Stomach smooth muscle (tissue), 2 donors: ENCODE measurements around the gene SCRT2.
"Not testable (repeated sequence)": the region's sequence is repeated elsewhere in the genome, so short reads cannot be mapped to it uniquely, and the experiment has no call there.

ENCODE experiments used
- H3K27ac ChIP-seq: one replicate; pipeline ENCODE4 v1.7.0; 2013; ENCODE audit warnings: mild to moderate bottlenecking, low read length, inconsistent platforms
- H3K27me3 ChIP-seq, 2 donors: one replicate each; pipeline ENCODE4 v1.7.0; 2013; ENCODE audit warnings: low read length in 2 of 2; ENCODE audit not compliant: insufficient read depth in 2 of 2, control insufficient read depth in 1 of 2
- H3K36me3 ChIP-seq, 2 donors: one replicate each; pipeline ENCODE4 v1.7.0; 2013; ENCODE audit warnings: low read length in 2 of 2; ENCODE audit not compliant: control insufficient read depth in 2 of 2, insufficient read depth in 2 of 2
- H3K4me1 ChIP-seq: one replicate; pipeline ENCODE4 v1.7.0; 2013; ENCODE audit warnings: low read length; ENCODE audit not compliant: control insufficient read depth, insufficient read depth
- H3K4me3 ChIP-seq, 2 donors: one replicate each; pipeline ENCODE4 v1.7.0; 2013; ENCODE audit warnings: low read length in 2 of 2
- H3K9ac ChIP-seq, 2 donors: one replicate each; pipeline ENCODE4 v1.7.0; 2013; ENCODE audit warnings: low read length in 2 of 2, mild to moderate bottlenecking in 1 of 2
- H3K9me3 ChIP-seq, 2 donors: one replicate each; pipeline ENCODE4 v1.7.0; 2013; ENCODE audit warnings: low read length in 2 of 2; ENCODE audit not compliant: control insufficient read depth in 2 of 2
- donor health status: healthy.
- donor health status: Pancreatic carcinoma.

Gene SCRT2

DNA sequence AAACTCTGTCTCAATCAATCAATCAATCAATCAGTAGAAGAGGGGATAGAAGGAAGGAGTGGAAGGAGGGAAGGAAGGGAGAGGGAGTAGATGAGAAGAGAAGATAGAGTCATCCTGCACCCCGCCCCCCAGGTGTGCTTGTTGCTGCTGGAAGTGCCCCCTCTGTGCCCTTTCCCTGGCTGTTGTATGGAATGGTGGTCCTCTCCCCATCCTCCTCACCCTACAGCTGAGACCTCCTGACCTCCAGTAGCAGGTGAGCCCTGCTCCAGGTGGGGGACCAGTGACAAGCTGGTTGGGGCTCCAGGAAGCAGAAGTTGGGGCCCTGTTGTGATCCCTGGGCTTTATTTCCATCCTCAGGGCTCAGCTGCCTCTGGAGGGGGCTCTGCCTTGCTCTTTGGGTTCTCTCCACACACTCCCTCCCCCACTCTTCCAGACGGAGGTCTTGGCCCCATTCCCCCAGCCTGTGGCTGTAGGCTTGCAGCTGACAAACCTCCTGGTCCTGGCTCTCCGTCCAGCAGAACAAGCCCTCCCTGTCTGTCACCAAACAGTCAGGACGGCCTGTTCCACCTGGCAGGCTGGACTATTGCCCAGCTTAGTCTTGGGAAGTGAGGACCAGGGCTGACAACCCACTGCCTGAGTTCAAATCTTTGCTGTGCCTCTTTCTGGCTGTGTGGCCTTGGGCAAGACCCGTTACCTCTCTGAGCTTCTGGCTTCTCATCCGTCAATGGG, 26.0 kb upstream of the SCRT2 start:
- no peaks in the 10 kb centered on the region for H3K4me1 ChIP-seq
- no peak overlapping the region for H3K9ac ChIP-seq
- H3K36me3 ChIP-seq: no peaks in the 10 kb centered on the region
- H3K27me3 ChIP-seq: peaks cover 7 to 16% of the 10 kb centered on the region in 2 donors
- H3K4me3 ChIP-seq: no peak overlapping the region
- H3K27ac ChIP-seq: no peak overlapping the region
- no peaks in the 10 kb centered on the region for H3K9me3 ChIP-seq

DNA sequence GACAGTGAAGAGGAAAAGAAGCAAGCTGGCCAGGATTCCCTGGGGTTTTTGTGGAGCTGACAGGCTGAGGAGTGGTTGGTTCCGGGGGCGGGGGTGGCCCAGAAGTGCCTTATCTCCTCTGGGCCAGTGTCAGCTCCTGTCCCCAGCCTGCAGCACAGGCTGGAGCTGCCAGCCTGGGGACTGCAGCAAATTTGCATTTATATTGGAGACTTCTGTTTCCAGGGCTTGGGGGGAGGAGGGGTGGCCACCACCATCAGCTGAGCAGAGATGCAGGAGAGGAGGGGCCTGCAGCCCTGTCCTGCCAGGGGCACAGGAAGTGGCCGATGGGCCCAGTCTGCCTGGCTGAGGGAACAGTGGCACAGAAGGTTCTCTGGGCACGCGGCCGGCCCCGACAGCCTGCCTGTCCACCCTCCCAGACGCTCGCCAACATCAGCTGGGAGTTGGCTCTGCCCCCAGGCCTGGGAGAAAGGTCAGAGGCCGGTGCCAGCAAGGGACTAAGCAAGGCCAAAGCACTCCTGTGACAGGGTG, 24.3 kb upstream of the SCRT2 start:
- Histone ChIP-seq H3K9ac (no peak overlapping the region), H3K4me3 (no peak overlapping the region), H3K9me3 (no peaks in the 10 kb centered on the region), H3K27me3 (peaks cover 5 to 12% of the 10 kb centered on the region in 2 donors), H3K4me1 (no peaks in the 10 kb centered on the region), H3K27ac (no peak overlapping the region), H3K36me3 (no peaks in the 10 kb centered on the region)

DNA sequence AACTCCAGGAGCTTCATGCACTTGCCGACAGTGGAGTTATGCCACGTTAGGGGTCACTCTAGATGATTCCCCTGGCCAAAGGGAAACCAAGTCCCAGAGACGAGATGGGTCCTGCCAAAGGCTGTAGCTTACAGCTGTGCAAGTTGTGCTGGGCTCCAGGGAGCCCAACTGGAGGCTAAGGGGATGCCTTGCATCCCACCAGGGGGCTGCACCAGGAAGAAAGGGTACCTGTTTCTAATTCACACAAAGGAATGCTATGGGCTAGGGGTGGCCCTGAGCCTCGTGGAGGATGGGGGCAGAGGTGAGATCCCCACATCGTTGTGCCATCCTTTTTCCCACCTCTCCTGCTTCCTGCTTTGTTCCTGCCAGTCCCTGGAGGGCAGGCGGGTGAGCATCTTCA, 23.7 kb upstream of the SCRT2 start:
- Histone ChIP-seq H3K36me3 (no peaks in the 10 kb centered on the region), H3K9me3 (no peaks in the 10 kb centered on the region), H3K4me3 (no peak overlapping the region), H3K4me1 (no peaks in the 10 kb centered on the region), H3K27ac (no peak overlapping the region), H3K9ac (no peak overlapping the region), H3K27me3 (peaks cover 5 to 12% of the 10 kb centered on the region in 2 donors)

DNA sequence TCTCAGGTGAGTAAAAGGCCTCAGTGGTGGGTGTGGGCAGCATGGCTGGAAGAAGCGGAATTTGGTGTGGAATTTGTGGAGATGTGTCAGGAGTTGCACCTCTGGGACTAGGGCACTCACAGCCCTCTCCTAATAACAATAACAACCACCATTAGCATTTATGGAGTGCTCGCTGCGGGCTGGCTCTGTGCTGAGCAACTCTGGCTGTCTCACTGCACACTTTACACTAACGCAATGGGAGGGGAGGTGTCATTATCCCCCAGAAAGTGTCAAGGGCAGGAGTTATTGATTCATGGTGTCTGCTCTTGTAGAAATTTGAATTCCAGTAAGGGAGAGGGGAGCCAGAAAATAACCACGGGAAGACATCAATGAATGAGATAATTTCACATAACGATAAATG, 22.7 kb upstream of the SCRT2 start:
- Histone ChIP-seq H3K4me1 (no peaks in the 10 kb centered on the region), H3K27me3 (peaks cover 5 to 12% of the 10 kb centered on the region in 2 donors), H3K9me3 (no peaks in the 10 kb centered on the region), H3K9ac (no peak overlapping the region), H3K36me3 (no peaks in the 10 kb centered on the region), H3K4me3 (no peak overlapping the region), H3K27ac (no peak overlapping the region)

DNA sequence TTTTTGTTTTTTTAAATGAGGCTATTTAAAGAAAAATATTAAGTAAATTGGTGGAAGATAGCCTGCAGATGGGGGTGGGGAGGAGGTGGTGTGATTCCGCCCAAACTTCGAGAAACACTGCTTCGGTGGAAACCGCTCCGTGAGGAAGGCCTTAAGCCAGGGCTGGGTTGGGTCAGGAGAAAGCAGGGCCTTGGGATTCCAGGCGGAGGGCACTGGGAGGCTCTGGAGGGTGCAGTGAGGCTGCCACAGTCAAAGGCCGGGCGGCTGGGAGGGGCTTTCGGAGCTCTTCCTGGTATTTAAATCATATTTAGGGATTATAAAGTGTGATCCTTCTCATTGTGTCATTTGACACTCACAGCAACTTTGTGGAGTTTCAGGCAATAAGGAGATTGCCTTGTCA, 22.2 kb upstream of the SCRT2 start:
- Histone ChIP-seq H3K4me1 (no peaks in the 10 kb centered on the region), H3K27me3 (peaks cover 5 to 12% of the 10 kb centered on the region in 2 donors), H3K27ac (no peak overlapping the region), H3K9ac (no peak overlapping the region), H3K36me3 (no peaks in the 10 kb centered on the region), H3K4me3 (no peak overlapping the region), H3K9me3 (no peaks in the 10 kb centered on the region)

DNA sequence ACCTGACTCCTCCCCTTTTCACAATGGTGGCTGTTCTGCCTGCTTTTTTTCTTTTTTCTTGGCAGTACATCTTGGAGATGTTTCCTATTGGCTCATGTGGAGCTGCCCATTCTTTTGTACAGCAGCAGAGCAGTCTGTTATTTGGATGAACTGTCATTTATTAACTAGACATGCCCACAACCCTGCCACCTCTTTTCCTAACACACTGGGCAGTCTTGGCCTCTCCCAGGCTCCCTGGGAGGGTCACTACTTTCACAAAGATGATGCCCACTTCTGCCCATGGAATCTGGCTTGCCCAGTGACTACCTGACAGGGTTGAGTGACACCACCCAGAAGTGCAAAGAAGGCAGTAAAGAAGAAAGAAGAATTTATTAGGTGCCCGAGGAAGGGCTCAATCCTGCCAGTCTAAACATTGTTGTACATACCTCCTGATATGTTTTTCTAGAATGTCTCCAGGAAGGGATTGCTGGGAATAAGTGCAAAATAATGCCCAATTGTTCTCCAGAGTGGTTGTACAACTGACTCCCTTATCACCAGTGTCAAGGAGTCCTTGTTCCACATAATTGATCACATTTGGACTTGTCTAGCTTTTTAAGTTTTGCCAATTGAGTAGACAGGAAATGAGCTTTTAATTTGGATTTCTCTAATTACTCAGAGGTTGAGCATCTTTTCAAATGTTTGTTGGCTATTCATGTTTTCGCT, 19.7 kb upstream of the SCRT2 start:
- Histone ChIP-seq H3K27me3 (peaks cover 4 to 5% of the 10 kb centered on the region in 2 donors), H3K9me3 (no peaks in the 10 kb centered on the region), H3K27ac (no peak overlapping the region), H3K4me1 (no peaks in the 10 kb centered on the region), H3K4me3 (no peak overlapping the region), H3K9ac (no peak overlapping the region), H3K36me3 (no peaks in the 10 kb centered on the region)

DNA sequence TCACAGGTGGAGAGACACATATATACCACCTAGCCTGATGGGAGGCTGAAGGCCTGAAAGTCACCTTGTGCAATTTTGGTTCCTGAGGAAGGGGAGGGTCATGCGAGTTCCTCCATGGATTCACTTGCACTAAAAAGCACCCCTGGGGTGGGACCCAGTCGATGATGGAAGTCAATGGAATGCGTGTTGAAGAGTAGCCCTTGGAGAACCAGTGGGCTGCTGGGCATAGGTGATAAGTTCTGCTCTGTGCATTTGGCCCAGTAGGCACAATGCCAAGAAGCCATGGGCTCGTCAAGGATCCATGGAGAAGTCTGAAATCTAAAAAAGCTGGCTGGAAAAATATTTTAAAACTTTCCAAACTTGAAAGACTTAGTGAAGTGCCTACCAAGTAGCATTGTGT, 18.9 kb upstream of the SCRT2 start:
- H3K9me3 ChIP-seq: no peaks in the 10 kb centered on the region
- peaks cover 3 to 5% of the 10 kb centered on the region in 2 donors for H3K27me3 ChIP-seq

DNA sequence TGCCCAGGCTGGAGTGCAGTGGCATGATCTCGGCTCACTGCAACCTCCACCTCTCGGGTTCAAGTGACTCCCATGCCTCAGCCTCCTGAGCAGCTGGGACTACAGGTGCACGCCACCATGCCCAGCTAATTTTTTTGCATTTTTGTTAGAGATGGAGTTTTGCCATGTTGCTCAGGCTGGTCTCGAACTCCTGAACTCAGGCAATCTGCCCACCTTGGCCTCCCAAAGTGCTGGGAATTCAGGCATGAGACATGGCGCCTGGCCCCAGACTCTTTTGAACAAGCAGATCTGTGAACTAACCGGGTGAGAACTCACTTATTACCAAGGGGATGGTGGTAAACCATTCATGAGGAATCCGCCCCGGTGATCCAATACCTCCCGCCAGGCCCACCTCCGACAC, 18.2 kb upstream of the SCRT2 start:
- H3K4me3 ChIP-seq, H3K27ac ChIP-seq, H3K9ac ChIP-seq, H3K36me3 ChIP-seq, H3K9me3 ChIP-seq, H3K4me1 ChIP-seq, H3K27me3 ChIP-seq: not testable (repeated sequence)

More for the DNA sequence above, 18.9 kb upstream of the SCRT2 start:
- Histone ChIP-seq H3K27ac (no peak overlapping the region), H3K4me3 (no peak overlapping the region), H3K36me3 (no peaks in the 10 kb centered on the region), H3K4me1 (no peaks in the 10 kb centered on the region), H3K9ac (no peak overlapping the region)

DNA sequence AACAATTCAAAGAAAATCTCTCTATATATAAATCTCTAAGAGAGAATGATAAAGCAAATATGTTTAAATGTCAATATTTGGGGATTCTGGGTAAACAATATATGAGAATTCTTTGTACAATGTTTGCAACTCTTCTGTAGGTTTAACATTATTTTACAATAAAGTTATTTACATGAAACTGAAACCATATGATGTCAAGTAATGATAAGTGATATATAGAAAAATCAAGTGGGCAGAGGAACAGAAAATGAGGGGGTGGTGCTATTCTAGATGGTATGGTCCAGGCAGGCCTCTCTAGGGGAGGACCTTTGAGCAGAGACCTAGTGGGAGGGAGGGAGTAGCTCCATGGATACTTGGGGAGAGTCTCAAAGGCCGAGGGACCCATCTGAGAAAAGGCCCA, 16.4 kb upstream of the SCRT2 start:
- Histone ChIP-seq H3K9me3 (no peaks in the 10 kb centered on the region), H3K9ac (no peak overlapping the region), H3K4me3 (no peak overlapping the region), H3K27me3 (peaks cover 7 to 9% of the 10 kb centered on the region in 2 donors), H3K27ac (no peak overlapping the region), H3K4me1 (no peaks in the 10 kb centered on the region), H3K36me3 (no peaks in the 10 kb centered on the region)

DNA sequence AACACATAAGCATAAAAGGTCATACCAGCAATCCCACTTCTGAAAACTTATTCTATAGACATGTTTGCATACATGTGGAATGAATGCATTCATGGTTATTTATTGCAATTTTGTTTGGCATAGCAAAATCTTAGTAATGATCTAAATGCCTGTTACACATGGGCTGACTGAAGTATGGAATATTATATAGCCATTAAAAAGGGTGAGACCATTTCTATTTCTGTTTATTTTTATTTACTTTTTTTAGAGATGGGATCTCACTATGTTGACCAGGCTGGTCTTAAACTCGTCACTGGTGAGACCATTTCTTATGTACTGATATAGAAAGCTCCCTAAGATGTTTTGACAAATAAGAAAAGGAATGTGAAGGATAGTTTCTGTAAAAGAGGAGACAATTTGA, 14.3 kb upstream of the SCRT2 start:
- no peaks in the 10 kb centered on the region for H3K4me1 ChIP-seq
- no peak overlapping the region for H3K27ac ChIP-seq
- no peak overlapping the region for H3K9ac ChIP-seq
- H3K9me3 ChIP-seq: no peaks in the 10 kb centered on the region
- no peaks in the 10 kb centered on the region for H3K36me3 ChIP-seq
- no peak overlapping the region for H3K4me3 ChIP-seq
- H3K27me3 ChIP-seq: peaks cover 9 to 11% of the 10 kb centered on the region in 2 donors

DNA sequence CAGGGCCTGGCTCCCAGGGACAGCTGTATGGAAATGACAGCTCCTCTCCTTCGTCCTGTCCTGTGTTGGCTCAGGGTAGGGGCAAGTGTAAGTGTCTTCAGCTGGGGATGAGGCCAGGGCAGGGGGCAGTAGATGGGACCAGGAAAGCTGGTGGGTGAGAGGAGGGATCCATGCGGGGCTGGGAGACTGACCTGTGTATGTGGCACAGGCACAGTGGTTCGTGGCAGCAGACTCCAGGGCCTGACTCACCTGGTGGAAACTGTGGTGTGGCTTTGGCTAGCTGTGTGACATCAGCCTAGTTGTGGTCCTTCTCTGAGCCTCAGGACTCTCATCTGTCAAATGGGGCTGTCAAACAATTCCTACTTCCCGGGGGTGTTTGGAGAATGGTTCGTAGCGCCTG, 13.7 kb upstream of the SCRT2 start:
- Histone ChIP-seq H3K4me1 (no peaks in the 10 kb centered on the region), H3K27ac (no peak overlapping the region), H3K9ac (no peak overlapping the region), H3K36me3 (no peaks in the 10 kb centered on the region), H3K27me3 (peaks cover 12 to 15% of the 10 kb centered on the region in 2 donors), H3K4me3 (no peak overlapping the region), H3K9me3 (no peaks in the 10 kb centered on the region)
